Activated CD4-positive, alpha-beta T cell treated with anti-CD3 and anti-CD28 coated beads, Interleukin-2, amount 50 U/mL, for 48 hours (primary cell): Measurements from ENCODE around the gene RASGRP1.

ENCODE experiments used
- DNase-seq, 2 experiments: peaks; one replicate each; pipeline ENCODE4 v3.0.0-alpha.2; 2020

The RASGRP1 gene

GRCh38 chr15:38565287-38565670 is 665 bp upstream of the RASGRP1 start:
- DNase-seq = no peak

GRCh38 chr15:38563723-38564519 is 693 bp downstream of the RASGRP1 start:
- peak; percentile 91 for DNase-seq

GRCh38 chr15:38562278-38562677 is 2.3 kb downstream of the RASGRP1 start:
- DNase-seq = no peak

DNA sequence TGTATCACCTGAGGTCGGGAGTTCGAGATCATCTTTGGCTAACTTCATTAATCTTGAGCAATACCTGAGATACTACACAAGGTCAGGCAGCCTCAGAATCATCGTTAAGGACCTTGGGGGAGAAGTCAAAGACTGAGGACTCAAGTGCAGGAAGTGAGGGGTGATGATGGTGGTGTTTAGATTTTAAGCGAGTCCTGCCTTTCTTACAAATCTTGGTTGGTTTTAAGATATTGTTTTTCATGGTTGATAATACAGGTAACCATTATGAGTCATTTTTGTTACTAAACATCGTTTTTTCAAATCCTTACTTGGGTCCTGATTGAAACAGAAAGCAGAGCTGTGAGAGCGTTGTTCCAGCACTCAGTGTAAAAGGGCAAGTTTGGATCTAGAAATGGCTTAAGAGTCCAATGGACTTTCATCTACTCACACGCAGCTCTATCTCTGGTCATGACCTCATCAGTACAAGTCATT is 4.1 kb downstream of the RASGRP1 start:
- peak in 1 of 2 experiments; percentile 43 for DNase-seq

- no peak for DNase-seq
These were observed 4.8 kb downstream of the RASGRP1 start for GRCh38 chr15:38559636-38560307.

- DNase-seq = no peak
These were observed 5.5 kb downstream of the RASGRP1 start for GRCh38 chr15:38559131-38559530.

DNA sequence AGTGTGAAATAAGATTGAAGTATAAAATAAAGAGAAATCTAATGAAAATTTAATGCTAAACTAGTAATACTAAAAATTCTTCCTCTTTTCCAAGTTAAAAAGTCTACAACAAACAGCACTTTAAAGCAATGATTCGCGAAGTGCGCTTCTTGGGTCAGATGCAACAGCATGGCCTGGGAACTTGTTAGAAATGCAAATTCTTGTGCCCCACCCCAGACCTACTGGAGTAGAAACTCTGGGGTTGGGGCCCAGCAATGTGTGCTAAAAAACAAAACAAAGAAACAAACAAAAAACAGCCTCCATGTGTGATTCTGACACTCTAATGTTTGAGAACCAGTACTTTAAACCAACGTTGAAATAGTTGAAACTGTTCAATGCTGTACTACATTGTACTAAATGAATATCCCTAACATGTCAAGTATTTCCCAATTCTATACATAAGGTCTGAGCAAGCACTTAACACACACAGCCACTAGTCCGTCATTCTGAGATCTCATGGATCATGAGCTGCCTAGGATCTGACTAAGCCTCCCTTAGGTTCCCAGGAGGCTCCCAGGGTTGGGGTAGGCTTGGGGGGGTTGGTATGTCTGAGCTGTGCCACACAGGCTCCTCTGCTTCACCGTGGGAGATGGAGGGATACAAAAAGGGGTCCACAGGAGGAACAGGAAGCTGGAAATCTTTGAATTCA is 6.1 kb downstream of the RASGRP1 start:
- DNase-seq = no peak

- peak in 1 of 2 experiments; percentile 43 for DNase-seq
These were observed 6.7 kb downstream of the RASGRP1 start for GRCh38 chr15:38557921-38558320.

DNA sequence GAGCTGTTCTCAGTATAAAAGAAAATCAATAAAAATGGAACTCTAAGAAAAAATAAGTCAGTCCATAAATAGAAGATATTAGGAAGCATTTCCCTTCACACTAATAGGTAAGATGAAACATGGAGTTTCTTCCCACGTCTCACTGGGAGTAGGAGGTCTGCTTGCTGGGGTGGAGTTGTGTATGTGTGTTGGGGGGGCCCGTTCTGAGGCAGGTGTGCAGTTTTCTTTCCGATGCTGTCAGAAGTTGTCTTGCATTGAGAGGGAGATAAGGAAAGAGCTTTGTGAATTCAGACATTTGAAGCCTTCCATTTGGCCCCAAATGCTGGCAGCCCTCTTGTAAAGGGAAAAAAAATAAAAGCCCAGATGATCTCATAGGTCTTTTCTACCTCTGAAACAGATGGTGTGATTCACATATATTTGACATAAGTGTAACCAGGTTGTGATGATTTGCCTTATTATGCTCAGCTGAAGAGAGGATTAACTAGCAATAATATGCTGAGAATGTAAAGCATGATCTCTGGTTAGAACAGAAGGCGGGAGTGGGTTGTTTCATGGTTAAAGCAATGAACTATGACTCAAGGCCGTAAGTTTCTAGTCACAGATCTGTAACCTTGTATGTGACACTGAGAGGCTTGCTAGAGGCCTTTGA is 8.8 kb downstream of the RASGRP1 start:
- no peak for DNase-seq

- DNase-seq = peak; percentile 44 to 56
These were observed 10.3 kb downstream of the RASGRP1 start for GRCh38 chr15:38554354-38554753.

- no peak for DNase-seq
These were observed 11.5 kb downstream of the RASGRP1 start for GRCh38 chr15:38553071-38553470.

- no peak for DNase-seq
These were observed 12.6 kb downstream of the RASGRP1 start for GRCh38 chr15:38551720-38552648.

GRCh38 chr15:38549222-38549621 is 15.4 kb downstream of the RASGRP1 start:
- DNase-seq = no peak

GRCh38 chr15:38547255-38547997 is 17.2 kb downstream of the RASGRP1 start:
- DNase-seq = peak in 1 of 2 experiments; percentile 37

DNA sequence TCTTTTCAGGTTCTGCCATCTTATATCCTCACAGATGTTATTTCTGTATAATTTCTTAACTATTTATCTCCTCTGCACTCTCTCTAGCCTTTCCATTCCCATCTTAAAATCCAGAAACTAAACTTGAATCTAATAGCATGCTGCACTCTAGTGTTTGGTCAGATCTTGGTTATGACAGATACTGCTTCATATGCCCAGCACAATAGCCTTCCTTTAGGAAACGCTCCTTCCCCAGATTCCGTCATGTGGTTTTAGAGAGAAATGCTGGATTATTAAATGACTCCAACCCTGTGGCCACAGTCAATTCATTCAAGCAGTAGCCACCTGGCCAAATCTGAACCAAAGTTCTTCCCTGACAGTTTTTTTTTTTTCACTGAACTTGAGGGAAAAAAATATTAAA is 19.4 kb downstream of the RASGRP1 start:
- DNase-seq = no peak

DNA sequence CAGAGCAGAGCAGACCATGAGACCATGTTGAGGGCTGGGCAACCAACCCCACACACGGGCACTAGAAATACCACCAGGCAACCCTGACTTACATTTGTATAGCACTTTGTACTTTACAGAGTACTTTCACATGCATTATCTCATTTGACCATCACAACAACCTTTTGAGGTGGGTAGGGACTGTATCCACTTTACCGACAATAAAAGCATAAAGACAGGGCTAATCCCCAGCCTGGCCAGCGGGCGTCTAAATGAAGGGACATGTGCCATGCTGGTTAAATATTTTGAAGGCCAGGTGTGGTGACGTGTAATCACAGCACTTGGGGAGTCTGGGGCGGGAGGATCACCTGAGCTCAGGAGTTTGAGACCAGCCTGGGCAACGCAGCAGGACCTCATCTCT is 23.6 kb downstream of the RASGRP1 start:
- DNase-seq = no peak

GRCh38 chr15:38540510-38540909 is 24.1 kb downstream of the RASGRP1 start:
- DNase-seq = no peak

- DNase-seq = no peak
These were observed 25.6 kb downstream of the RASGRP1 start for GRCh38 chr15:38539008-38539343.

DNA sequence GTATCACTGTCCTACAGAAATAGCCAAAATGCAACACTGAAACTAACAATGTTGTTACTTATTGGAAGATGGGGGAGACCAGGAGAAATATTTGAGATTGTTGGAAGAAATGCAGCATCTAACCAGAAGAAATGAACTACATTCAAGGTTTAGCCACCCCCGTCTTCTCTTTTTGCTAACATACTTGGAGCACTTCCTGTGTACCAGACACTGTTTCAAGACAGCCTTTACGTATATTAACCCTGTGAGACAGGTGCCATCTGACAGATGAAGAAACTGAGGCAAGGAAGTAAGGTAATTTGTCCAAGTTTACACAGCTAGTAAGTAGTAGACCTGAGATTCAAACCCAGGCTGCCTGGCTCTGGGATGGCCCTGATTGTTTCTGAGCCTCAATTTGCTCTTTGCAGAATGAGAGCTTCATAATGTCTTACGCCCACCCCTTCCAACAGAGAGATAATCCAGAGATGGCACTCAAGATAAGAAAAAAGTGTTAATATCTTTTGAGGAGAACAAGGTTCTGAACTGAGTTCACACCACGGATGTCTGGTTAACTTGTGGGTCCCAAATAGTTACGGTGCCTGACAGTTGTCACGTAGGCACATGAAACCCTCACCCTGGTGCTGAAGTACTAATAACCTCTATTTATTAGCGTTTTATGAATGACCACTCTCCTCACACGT is 26.1 kb downstream of the RASGRP1 start:
- DNase-seq = peak in 1 of 2 experiments; percentile 45

GRCh38 chr15:38536201-38536676 is 28.4 kb downstream of the RASGRP1 start:
- no peak for DNase-seq
